GM21528 (cell line): Measurements from ENCODE around the gene PNPLA2.

ENCODE experiments used
- ATAC-seq: cut with Tn5 transposase; IDR thresholded peaks from one replicate; pipeline ENCODE4 v1.9.1; 2021; ENCODE audit warnings: mild to moderate bottlenecking, moderate library complexity; ENCODE audit not compliant: unreplicated experiment, low FRiP score

PNPLA2 gene

DNA sequence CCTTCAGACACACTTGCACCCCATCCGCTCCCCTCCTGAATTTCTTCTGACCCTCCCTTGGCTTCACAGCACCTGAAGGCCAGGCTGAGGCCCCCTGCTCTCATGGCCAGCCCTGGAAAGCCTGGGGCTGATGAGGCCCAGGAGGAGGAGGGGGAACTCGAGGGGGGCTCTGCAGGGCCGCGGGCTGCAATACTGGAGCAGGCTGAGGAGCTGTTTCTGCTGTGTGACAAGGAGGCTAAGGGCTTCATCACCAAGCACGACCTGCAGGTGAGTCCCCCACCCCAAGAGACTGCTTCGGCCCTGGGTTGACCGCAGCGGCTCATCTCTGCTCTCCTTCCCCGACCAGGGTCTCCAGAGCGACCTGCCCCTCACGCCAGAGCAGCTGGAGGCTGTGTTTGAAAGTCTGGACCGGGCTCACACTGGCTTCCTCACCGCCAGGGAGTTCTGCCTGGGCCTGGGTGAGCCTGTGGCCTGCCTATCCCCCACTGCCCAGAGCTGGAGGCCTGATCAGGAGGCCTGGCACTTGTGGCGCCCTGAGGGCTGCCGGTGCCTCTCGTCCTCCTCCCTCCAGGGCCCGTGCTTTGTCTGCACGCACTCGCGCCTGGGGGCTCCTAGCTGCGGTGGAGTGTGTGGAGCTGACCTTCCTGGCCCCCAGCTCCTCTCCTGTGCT, 9.9 kb downstream of the PNPLA2 start:
- no peak for ATAC-seq

DNA sequence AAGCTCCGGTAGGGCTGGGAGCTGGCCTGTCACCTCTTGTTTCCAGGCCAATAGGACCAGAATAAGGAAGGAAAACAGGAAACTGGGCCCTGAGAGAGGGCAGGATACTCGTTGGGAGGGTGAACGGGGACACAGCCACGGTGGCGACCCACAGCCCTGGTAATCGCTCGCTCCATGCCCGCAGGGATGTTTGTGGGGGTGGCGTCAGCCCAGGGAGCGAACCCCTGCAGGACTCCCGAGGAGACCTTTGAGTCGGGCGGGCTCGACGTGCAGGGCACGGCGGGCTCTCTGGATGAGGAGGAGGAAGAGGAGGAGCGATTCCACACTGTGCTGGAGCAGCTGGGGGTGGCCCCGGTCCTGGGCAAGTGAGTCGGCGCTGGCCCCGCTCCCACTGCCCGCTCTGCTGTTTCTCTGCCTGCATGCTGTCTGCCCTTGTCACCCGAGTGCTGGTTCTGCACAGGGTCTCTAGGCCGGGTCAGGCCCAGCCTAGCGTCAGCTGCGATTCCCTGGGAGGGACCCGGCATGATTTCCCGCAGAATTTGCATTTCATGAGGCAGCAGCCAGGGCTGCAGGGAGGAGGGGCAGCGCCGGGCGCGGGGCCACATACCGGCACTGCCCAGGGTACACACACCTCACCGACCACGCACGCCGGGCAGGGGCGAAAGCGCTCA, 10.6 kb downstream of the PNPLA2 start:
- no peak for ATAC-seq

DNA sequence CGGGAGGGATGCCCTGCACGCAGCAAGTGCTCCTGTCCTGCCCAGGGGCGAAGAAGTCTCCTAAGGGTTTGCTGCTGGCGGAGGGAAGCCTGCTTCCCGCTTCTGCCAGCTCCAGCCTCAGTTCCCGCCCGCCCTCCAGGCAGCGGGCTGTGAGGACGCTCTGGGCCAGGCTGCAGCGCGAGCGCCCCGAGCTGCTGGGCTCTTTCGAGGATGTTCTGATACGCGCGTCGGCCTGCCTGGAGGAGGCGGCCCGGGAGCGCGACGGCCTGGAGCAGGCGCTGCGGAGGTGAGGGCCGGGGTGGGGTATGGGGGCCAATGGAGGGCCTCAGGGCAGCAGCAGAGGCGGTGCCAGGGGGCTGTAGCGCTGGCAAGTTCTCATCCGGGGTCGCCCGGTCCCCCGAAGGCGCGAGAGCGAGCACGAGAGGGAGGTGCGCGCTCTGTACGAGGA, 11.2 kb downstream of the PNPLA2 start:
- ATAC-seq = no peak

DNA sequence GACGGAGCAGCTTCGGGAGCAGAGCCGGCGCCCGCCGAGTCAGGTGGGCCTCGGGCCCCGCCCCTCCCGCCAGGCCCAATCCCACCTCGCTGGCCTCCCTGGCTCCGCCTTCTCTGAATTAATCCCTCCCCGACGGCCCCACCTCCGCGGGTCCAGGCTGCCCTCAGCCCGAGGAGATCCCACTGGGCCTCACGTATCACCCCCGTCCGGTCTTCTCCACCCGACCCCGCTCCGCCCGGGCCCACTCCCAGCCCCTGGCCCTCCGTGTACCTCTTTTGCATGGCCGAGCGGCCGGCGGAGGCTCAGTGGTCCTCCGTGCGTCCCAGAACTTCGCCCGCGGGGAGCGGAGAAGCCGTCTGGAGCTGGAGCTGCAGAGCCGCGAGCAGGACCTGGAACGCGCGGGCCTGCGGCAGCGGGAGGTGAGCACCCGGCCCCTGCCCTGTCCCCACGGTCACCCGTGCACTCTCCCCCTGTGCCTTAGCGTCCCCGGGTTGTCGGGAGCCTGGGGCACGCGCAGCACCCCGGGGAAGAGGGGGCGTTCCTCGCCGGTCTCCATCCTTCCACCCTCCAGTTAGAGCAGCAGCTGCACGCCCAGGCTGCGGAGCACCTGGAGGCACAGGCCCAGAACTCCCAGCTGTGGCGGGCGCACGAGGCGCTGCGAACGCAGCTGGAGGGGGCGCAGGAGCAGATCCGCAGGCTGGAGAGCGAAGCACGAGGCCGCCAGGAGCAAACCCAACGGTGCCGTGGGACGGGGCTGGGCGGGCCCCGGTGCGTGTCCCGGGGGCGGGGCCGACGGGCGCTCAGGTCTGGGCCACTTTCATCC, 11.8 kb downstream of the PNPLA2 start:
- ATAC-seq = no peak

DNA sequence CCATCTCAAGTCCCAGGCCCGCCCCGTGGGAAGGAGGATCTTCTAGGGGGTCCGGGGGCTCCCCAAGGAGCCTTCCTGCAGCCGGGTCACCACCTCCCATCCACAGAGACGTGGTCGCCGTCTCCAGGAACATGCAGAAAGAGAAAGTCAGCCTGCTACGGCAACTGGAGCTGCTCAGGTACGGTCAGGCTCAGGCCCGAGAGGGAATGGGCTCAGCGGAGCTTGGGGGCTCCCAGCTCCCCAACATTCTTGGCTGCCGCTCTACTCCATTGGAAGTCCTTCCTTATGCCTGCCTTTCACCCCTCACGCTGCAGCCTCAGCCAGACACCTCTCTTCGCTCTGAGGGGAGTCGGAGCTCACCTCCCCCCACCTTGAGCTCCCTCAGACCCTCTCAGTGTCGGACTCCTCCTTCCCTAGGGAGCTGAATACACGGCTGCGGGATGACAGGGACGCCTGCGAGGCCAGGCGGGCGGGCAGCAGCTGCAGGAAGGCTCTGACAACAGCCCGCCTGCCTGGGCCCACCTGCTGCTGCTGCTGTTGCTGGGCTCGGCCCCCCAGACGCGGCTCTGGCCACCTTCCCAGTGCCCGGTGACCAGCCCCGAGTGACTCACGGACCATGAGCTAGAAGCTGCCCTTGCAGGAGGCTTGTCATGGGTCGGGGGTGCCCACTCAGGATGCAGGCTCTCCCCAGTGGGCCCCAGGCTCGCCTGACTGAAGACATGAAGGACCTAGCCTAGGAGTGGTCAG, 12.6 kb downstream of the PNPLA2 start:
- no peak for ATAC-seq

DNA sequence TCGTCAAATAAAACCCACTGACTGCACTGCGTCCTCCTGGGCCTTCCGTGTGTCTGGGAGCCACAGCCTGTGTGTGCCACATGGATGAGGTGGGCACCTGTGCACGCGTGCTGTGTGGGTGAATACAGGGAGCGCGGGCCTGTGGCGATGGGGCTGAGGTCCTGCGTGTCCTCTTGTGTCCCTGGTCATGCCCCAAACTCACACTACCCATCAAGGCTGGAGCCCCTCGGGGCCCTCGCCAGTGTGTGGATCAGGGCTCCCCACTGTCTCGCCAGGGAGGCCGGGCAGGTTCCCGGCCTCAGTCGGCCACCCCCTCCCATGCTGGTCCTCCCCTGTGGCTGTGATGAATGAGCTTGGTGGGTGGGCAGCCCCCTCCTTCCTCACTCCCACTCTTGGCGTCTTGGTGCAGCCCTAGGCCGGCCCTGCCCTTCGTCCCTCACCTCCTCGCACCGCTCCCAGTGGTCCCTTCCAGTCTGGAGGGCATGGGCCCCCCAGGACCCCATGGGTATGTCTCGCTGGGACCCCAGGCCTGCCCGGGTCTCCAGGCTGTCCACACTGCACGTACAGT, 13.3 kb downstream of the PNPLA2 start:
- no peak for ATAC-seq

DNA sequence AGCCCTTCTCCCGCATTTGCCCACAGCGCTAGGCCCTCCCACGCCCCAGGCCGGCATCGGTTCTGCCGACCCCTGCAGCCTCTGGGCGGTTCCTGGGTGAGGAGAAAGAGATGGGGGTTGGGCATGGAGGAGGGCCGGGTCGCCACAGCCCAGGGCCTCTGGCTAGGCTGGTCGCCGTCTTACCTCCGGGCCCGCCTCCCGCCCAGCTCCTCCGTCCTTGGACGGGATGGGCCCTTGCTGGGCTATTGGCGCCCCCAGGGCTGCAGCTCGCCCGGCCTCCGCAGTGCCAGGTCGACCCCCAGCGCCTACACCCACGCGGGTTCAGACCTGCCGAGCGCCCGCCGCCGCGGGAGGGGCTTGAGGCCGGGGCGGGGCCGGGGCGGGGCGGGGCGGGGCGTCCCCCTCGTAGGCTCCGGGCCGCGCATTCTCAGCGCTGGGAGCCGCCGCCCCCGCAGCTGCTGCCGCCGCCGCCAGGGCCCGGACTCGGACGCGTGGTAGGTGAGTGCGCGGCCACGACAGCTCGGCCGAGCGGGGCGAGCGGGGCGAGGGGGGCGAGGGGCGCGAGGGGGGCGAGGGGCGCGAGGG, 13.9 kb downstream of the PNPLA2 start, which contains the start of gene CD151:
TSS of gene CD151 (plus strand) at position 424 of the 585 bp plus-strand sequence. CDS start 3,118 bp downstream, outside the sequence.
- no peak for ATAC-seq

DNA sequence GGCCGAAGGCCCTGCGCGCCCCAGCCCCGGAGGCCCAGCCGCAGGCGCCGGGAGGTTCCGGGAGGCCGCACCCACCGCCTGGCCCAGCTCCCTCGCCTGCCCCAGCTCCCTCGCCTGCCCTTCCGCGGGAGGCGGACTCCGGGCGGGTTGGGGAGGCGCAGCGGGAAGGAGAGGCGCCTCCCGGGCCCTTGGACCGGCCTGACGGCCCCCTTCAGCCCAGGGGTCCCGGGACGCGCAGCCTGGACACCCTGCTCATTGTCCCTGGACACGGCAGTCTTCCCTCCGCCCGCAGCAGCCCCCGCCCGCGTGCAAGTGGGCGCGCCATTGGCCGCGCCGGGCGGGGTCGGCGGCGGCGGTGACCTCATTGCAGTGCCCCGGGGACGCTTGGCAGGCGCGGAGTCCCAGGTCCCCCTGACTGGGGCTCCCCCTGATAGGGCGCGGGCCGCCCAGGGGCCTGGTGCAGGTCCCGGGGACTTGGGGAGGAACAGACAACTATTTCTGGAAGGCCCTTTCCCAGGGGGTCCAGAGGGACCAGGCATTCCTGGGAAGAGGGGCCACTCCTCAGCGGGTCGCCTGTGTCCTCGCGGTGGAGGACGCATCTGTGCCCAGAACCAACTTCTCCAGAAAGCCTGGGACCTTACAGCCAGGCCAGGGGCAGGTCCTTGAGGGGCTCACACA, 14.5 kb downstream of the PNPLA2 start:
- ATAC-seq = no peak

DNA sequence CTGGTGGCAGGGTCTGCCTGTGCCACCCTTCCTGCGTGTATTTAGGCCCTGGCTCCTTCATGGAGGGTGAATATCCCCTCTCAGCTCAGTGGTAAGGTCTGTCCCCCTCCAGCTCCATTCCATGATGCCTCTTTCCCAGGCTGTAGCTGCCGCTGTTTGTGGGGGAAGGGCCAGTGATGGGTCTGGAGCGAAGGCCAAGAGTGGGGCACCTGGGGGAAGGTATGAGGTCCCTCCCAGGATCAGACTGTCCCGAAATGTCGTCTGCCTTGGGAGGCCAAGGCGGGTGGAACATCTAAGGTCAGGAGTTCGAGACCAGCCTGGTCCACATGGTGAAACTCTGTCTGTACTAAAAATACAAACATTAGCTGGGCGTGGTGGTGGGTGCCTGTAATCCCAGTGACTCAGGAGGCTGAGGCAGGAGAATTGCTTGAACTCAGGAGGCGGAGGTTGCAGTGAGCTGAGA, 15.2 kb downstream of the PNPLA2 start:
- ATAC-seq = no peak

DNA sequence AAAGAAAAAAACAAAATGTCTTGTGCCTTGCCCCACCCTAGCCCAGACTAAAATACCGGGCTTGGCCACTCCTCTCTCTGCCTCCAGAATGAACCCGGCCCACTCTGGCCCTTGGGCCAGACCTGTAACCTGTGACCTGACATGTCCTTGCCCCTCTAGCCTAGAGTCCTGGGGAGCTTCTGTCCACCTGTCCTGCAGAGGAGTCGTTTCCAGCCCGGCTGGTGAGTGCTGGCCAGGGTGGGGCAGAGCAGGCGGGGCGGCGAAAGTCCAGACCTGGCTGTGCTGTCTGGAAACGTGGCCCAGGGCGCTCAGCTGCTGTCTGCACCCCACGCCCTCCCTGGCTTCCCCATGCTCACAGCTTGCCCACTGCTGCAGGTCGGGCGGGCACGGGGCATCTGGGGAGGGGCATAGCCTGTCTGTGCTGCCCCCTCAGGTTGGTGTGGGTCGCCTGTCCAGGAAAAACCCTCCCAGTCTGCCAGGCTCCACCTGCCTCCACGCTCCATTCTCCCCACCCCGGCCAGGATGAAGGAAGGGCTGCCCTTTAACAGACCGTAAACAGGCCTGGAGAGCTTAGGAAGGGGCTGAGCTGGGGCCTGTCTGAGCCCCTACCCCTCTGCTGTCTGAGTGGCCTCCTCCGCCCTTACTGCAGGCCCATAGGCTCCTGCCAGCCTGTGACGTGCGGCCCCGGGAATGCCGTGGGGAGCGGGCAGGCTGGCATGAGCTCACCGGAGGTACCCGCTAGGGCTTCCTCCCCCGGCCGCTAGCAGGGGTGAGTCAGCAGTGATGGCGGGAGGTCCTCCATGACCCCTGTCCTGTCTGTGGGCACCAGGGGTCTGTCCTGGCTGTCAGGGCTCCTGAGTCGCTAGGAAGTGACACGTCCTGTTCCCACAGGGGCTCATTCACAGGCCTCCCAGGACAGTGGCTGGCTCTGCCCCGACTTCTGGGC, 15.9 kb downstream of the PNPLA2 start:
- no peak for ATAC-seq

DNA sequence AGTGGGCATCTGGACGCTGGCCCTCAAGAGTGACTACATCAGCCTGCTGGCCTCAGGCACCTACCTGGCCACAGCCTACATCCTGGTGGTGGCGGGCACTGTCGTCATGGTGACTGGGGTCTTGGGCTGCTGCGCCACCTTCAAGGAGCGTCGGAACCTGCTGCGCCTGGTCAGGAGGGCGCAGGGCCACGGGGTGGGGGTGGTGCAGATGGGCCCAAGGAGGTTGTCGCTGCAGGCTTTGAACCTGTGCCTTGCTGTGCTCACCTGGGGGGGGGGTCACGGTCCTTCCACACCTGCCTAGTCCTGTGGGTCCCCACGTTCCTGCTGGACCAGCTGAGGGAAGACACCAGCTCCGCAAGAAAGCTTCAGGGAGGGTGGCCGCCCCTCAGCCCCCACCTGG, 17.6 kb downstream of the PNPLA2 start:
- ATAC-seq = no peak

DNA sequence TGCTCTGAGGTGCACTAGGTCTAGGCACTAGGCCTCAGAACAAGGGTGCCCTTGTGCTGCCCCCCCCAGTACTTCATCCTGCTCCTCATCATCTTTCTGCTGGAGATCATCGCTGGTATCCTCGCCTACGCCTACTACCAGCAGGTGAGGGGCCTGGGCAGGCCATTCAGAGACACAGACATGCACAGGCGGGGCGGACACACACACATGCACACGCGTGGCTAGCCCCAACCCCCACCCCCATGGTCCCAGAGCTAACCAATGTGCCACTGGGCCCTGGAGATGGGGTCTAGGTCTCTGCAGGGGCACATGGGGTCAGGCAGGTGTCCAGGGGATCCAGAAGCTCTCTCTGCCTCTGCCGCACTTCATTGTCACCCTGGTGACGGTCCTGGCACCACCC, 18.0 kb downstream of the PNPLA2 start:
- ATAC-seq = no peak

DNA sequence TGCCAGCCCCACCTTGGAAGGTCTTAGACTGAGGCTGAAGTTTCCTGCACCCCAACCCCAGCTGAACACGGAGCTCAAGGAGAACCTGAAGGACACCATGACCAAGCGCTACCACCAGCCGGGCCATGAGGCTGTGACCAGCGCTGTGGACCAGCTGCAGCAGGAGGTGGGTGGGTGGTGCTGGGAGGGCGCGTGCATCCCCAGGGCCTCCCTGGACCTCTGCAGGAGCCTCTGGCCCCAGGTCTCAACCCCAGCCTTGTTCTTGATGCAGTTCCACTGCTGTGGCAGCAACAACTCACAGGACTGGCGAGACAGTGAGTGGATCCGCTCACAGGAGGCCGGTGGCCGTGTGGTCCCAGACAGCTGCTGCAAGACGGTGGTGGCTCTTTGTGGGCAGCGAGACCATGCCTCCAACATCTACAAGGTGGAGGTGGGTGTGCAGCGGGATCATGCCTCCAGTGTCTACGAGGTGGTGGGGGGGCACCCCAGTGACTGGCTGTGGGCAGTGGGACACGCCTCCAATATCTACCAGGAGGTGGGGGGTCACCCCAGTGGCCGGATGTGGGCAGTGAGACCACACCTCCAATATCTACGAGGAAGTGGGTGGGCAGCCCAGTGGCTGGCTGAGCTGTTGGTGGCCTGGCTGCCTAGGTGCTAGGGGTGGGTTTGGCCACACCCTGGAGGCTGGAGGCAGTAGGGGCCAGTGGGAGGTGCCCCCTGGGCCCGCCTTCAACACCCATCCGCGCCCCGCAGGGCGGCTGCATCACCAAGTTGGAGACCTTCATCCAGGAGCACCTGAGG, 18.7 kb downstream of the PNPLA2 start:
- no peak for ATAC-seq

DNA sequence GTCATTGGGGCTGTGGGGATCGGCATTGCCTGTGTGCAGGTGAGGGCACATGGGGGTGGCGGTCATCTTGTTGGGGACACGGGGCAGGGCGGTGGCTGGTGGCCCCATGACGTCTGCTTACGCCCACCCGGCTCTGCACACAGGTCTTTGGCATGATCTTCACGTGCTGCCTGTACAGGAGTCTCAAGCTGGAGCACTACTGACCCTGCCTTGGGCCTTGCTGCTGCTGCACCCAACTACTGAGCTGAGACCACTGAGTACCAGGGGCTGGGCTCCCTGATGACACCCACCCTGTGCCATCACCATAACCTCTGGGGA, 19.2 kb downstream of the PNPLA2 start:
- no peak for ATAC-seq

DNA sequence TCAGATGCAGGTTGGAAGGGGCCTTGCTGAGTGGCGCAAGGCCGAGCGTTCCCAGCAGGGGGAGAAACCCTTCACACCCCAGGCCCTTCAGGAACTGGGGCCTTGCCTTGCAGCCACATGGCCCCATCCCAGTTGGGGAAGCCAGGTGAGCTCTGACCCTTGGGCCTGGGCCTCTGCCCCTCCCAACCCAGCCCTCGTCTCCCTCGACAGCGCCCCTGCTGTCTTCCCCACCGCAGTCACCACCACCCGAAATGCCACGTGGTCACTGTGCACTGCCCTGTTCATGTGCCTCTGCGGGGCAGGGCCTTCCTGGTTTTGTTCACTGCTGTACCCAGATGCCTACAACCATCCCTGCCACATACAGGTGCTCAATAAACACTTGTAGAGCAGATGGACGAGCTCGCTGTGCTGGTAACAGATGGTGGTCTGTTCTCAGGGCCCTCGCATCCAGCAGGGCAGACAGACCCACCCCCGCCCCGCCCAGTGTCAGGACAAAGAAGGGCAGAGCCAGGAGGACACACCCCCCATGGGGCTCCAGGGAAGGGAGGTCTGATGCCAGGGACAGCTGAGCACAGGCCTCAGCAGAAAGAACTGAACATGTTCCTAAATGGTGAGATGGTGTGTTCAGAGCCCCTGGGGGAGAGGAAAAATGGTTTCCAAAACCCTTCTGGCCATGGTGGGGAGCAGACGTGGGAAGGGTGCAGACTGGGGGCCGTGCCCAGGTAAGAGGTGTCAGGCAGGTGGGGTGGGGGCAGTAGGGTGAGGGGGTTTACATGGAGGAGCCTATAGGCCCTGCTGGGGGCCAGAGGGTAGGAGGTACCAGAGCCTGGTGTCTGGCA, 19.9 kb downstream of the PNPLA2 start:
- no peak for ATAC-seq

DNA sequence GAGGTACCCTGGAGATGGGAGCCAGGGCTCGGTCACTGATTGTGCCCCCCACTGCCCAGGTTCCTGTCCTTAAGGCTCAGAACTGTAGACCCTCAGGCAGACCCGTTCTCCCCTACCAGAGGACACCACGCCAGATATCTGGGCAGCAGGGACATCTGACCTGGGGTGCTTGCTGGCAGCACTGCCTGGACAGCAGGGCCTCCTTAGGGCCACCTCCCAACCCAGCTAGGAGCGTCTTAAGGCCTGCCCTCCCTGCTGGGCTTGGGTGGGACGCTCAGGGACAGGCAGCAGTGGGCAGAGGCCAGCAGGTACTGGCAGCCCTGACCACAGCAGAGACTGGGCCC, 20.5 kb downstream of the PNPLA2 start:
- no peak for ATAC-seq
